GM19240 (cell line): ENCODE measurements around the gene ARHGEF2.

Experiments used
- DNase-seq: peaks from one replicate; pipeline ENCODE4 v3.0.0; 2011; ENCODE audit warnings: low spot score; ENCODE audit not compliant: insufficient read length

ARHGEF2 gene

DNA sequence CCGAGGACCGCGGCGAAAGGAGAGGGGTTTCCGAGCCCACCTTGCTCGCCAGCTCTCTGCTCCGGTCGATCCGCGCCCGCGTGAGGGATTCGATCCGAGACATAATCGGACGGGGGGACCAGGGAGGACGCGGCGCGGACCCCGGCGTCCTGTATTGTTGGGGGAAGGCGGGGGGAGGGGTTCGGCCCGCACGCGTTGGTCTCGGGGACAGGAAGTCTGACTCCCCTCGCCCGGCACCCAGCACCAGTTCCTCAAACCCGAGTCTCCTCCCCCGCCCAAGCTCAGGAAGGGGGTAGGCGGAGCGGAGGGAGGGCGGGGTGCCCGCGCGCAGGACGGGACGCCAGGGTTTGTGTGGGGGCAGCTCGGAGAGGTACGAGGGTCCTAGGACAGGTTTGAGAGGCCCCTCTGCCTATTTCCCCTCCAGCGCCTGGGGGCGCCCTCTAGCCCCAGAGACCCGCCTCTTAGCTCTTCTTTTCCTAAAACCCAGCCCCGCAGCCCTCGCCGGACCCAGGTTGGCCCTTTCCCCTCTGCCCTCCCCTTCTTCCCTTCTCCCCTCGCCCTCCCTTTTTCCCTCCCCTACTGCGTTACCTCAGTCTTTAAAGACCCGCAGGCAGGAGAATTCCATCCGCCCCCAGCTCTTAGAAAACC lies at the start of gene ARHGEF2:
ARHGEF2 (minus strand) TSS at position 223 of the 648 bp plus-strand sequence; CDS start at position 103, 120 bp downstream.
- DNase-seq = no peak

- DNase-seq = no peak
Observed at GRCh38 chr1:156026588-156026987, 48.2 kb upstream of the ARHGEF2 start.

- DNase-seq = peak; percentile 40
Observed at GRCh38 chr1:156025876-156026275, 47.5 kb upstream of the ARHGEF2 start.

DNA sequence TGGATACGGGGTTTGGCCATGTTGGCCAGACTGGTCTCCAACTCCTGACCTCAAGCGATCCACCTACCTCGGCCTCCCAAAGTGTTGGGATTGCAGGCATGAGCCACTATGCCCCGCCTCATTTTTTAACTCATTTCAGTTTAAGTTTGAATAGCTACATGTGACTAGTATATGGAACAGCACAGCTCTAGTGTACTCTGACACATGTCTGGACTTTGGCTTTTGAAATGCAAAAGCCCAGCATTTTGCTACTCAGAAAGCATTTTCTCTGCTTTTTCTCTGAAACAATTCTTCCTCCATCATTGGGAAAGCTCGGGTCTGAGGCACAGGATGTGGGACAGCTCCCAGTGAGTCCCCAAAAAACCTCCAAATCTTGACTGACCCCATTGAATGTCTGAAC lies 46.5 kb upstream of the ARHGEF2 start:
- no peak for DNase-seq

DNA sequence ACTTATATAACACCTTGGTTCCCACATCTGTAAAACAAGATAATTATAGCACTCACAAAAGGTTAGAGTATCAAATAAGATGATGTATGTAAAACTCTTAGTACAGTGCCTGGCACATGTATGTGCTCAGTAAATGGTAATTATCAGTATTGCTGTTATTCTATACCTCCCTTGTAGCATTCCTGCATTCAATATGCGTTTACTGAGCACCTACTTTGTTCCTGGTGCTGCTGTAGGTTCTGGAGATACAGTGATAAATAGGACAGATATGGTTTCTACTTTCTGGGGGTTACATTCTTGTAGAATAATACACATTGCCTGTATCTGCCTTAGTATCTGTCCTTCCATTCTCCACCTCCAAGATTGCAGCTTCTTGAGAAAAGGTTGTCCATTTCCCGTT lies 43.6 kb upstream of the ARHGEF2 start:
- DNase-seq = no peak

GRCh38 chr1:156021093-156021428 lies 42.7 kb upstream of the ARHGEF2 start:
- no peak for DNase-seq

GRCh38 chr1:156020293-156021092 lies 42.1 kb upstream of the ARHGEF2 start, which contains the start of gene SSR2:
TSS of gene SSR2 (minus strand) at chr1:156020951. CDS start at chr1:156020167, 784 bp downstream.
- DNase-seq = peak; percentile 96

GRCh38 chr1:156019946-156020292 lies 41.6 kb upstream of the ARHGEF2 start:
- no peak for DNase-seq

DNA sequence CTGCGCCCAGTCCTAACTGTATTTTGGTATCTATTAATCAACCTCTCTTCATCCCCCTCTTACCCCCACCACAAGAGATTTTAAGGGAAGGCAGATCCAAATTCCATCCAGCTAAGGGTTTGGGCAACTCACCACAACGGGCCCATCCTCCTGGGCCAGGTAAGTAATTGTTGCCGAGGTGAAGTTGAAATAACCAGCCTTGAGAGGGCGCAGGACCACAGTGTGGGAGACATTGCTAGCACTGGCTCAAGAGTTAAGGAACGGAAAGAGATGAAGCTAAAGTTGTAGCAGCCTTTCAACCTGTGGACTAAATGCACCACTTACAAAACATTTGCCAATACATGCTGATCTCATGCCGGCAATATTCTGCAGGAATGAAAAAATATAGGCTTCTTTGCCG lies 36.5 kb upstream of the ARHGEF2 start:
- no peak for DNase-seq

- DNase-seq = peak; percentile 60
Observed at GRCh38 chr1:156012051-156012817, 33.9 kb upstream of the ARHGEF2 start.

- no peak for DNase-seq
Observed at GRCh38 chr1:156009404-156009803, 31.1 kb upstream of the ARHGEF2 start.

DNA sequence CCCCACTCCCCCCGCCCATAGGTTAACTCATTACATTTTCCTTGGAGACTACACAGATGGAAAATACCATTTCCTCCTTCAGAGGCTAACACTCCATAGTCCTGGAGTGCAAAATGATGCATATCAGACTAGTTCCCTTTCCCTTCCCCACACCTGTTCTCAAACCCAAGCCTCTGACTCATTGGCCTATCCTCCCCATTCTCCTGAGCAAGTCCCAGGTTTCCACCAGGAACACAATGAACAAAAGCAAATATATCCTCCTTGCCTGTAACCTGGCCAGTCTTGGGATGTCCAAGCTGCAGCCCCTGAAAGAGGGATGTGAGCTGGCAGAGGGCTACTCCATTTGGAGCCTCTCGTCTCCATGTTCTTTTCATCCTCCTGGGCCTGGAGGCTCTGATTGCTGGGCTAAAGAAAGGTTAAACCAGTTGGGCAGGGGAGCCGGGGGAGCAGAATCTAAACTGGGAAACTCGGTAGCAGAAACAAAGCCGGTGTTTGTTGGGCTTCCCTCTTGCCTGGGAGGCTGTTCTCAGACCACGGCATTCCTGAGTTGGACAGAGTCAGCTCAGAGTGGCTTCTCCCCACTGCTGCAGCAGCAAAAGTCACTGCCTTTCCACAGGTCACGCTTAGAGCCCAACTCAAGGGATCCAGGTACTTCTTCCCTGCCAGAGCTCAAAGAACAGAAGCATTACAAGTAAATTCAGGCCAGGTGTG lies 28.5 kb upstream of the ARHGEF2 start:
- no peak for DNase-seq

- no peak for DNase-seq
Observed at GRCh38 chr1:156004843-156005584, 26.7 kb upstream of the ARHGEF2 start.

DNA sequence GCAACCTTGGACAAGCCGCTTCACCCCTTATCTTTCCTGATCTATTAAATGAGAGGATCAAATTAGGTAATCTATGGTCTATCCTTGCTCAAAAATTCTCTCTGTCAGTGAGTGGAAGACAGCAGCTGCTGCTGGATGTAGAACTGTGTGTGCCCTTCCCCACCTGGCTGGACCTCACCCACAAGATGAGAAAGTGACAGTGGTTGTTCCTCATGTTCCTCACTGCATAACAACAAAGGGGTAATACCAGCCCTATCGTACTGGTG lies 25.5 kb upstream of the ARHGEF2 start:
- DNase-seq = no peak

GRCh38 chr1:156002188-156002911 lies 24.0 kb upstream of the ARHGEF2 start:
- no peak for DNase-seq

DNA sequence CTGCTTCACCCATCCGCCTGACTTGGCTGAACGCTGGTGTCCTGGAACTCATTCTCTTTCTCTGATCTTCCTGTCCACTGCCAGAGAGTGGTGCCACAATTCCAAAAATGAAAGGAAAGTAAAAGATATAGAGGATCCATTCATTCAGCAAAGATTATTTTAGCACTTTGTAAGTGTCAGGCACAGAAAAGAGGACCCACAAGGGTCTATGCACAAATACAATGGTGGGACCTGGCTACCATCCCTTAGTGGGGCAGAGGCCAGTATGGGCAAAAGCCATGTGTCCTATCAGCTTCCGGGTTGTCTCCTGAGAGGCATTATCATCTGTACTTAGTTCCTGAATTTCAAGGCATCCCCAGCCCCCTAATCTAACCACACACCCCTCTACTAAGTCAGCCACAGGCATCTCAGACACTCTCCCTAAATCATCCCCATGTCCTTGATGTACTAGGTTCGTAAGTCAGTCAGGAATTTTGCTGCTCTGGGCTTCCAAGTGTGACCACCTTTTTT lies 23.4 kb upstream of the ARHGEF2 start:
- no peak for DNase-seq

DNA sequence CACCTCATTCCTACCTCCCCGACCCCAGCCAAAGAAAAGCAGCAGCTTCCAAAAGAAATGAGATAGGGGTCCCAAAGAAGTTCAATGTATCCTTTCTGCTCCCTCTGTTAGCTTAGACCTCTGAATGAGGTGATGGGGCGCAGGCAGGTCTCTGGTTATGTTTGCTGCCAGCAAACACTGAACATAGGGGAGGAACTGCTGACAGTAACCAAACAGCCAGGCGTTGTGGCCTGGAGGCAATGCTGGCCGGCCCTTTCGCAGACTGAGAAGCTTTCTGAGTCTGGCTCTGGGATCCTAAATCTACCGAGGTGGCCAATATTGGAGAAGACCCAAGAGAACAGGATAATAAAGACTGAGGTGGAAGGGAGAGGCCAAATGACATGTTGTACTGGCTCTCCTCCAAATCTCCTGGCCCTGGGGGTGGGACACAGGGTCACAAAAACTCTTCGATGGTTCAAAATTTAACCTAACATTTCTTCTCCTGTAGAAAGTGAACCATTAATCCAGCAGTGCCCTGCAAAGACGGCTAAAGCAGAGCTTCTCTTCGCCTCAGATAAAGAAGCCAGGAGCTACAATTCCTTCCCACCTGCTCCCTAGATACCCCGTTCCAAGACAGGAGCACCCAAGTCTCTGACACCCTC lies 22.8 kb upstream of the ARHGEF2 start:
- no peak for DNase-seq

DNA sequence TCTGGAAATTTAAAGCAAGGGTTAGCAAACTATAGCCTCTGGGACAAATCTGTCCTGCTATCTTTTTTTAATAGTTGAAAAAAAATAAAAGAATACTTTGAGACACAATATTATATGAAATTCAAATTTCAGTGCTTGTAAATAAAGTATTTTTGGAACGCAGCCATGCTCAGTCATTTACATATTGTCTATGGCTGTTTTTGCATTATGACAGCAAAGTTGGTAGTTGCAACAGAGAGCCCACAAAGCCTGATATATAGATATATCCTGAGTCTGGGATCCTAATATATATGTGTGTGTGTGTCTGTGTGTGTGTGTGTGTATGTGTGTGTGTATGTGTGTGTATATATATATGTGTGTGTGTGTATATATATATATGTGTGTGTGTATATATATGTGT lies 21.6 kb upstream of the ARHGEF2 start:
- DNase-seq = no peak

GRCh38 chr1:155996166-155996565 lies 17.8 kb upstream of the ARHGEF2 start:
- no peak for DNase-seq

- DNase-seq = no peak
Observed at GRCh38 chr1:155993595-155993994, 15.2 kb upstream of the ARHGEF2 start.
